GM12878 (cell line): ENCODE data around the gene TMUB1. TPM values are rescaled to one million over a fixed set of nuclear protein-coding genes. Genes with fewer than 3 reads are reported as not detected.

ENCODE experiments used
- ATAC-seq: fragments of 200-7000 bp; cut with Tn5 transposase; 3 replicates; pipeline ENCODE4 v1.9.1; 2020; ENCODE audit warnings: mild to moderate bottlenecking, moderate library complexity
- BruUV-seq: library from RNA; stranded (reverse); fragments of 400-500 nt; replicated peaks from 2 replicates; lab custom pipeline; 2021; lab: Mats Ljungman, UMichigan
- CTCF ChIA-PET: fragments of 300-600 bp; sonication (Branson Sonifier 250); formaldehyde crosslinking; extraction: SDS; loops from one replicate; lab custom pipeline; 2021; ENCODE audit warnings: inconsistent platforms; lab: Yijun Ruan, JAX
- POLR2A ChIA-PET: fragments of 350-600 bp; formaldehyde crosslinking; extraction: SDS; loops from one replicate; lab custom pipeline; 2021; ENCODE audit warnings: inconsistent platforms; lab: Charles Lee
- RAD21 ChIA-PET: fragments of 300-600 bp; sonication (Branson Sonifier 250); formaldehyde crosslinking; loops from one replicate; lab custom pipeline; 2023; ENCODE audit warnings: antibody characterized with exemption; ENCODE audit not compliant: unreplicated experiment; lab: Charles Lee
- SMC1A ChIA-PET: fragments of 300-600 bp; sonication (Branson Sonifier 250); formaldehyde crosslinking; loops from one replicate; lab custom pipeline; 2023; ENCODE audit not compliant: unreplicated experiment, uncharacterized antibody; lab: Charles Lee
- DNase-seq: peaks from one replicate; pipeline ENCODE4 v3.0.0-alpha.2; 2011; ENCODE audit warnings: low read depth, low spot score
- FAIRE-seq: peaks from 3 replicates; lab custom pipeline; 2011; peaks lifted over from hg19 to GRCh38; lab: Jason Lieb, UNC
- H2AFZ ChIP-seq: 2 replicates; pipeline ENCODE4 v1.6.0; 2011; ENCODE audit warnings: low read depth, low read length, control low read depth; ENCODE audit not compliant: control insufficient read depth
- H3K27ac ChIP-seq: 2 replicates; pipeline ENCODE4 v1.5.1; 2011; ENCODE audit warnings: control low read depth; ENCODE audit not compliant: control insufficient read depth, insufficient read depth
- H3K27me3 ChIP-seq, 2 experiments: replicated peaks in 1 of 2; 2 replicates each; pipeline versions ENCODE4 v1.6.0 to v1.6.1; 2011; ENCODE audit warnings: low read length in 1 of 2; ENCODE audit not compliant: control insufficient read depth in 2 of 2, insufficient read depth in 2 of 2
- H3K36me3 ChIP-seq, 2 experiments: 2 replicates each; pipeline ENCODE4 v1.5.1; 2011; ENCODE audit warnings: low read length in 1 of 2; ENCODE audit not compliant: control insufficient read depth in 2 of 2, insufficient read depth in 2 of 2
- H3K4me1 ChIP-seq: 2 replicates; pipeline ENCODE4 v1.6.1; 2011; ENCODE audit warnings: mild to moderate bottlenecking, low read length, moderate library complexity, mixed read lengths; ENCODE audit not compliant: control insufficient read depth, insufficient read depth
- H3K4me2 ChIP-seq: 2 replicates; pipeline ENCODE4 v1.6.0; 2011; ENCODE audit warnings: control low read depth; ENCODE audit not compliant: control insufficient read depth, insufficient read depth
- H3K4me3 ChIP-seq: fragments of 200-600 bp; sonication (generic); 2 replicates; pipeline ENCODE4 v1.5.1; 2016
- H3K79me2 ChIP-seq: 2 replicates; pipeline ENCODE4 v1.6.0; 2011; ENCODE audit warnings: low read length; ENCODE audit not compliant: control insufficient read depth, insufficient read depth
- H3K9ac ChIP-seq: 2 replicates; pipeline ENCODE4 v1.8.0; 2011; ENCODE audit warnings: low read length, control low read depth, mixed read lengths; ENCODE audit not compliant: control insufficient read depth, insufficient read depth
- H3K9me3 ChIP-seq: replicated peaks from 3 replicates; pipeline ENCODE4 v1.5.1; 2011; ENCODE audit warnings: mild to moderate bottlenecking, low read length; ENCODE audit not compliant: control insufficient read depth, insufficient read depth
- H4K20me1 ChIP-seq: 2 replicates; pipeline ENCODE4 v1.6.0; 2011; ENCODE audit not compliant: control insufficient read depth, insufficient read depth
- BACH1 ChIP-seq: fragments of 450-650 bp; IDR thresholded peaks from 2 replicates; pipeline ENCODE4 v1.6.1; 2017; ENCODE audit warnings: mild to moderate bottlenecking, borderline replicate concordance
- BHLHE40 ChIP-seq, 2 experiments: fragments of 450-650 bp in 1 of 2; IDR thresholded peaks; 2 replicates each; pipeline ENCODE4 v1.6.1; 2011 to 2017; ENCODE audit warnings: low read depth in 2 of 2, borderline replicate concordance in 1 of 2, improper control_type of control experiment in 1 of 2, low read length in 1 of 2, mild to moderate bottlenecking in 1 of 2
- IRF4 ChIP-seq: IDR thresholded peaks from 2 replicates; pipeline ENCODE4 v1.6.1; 2011; ENCODE audit warnings: low read depth, low read length
- JUNB ChIP-seq: IDR thresholded peaks from 2 replicates; pipeline ENCODE4 v1.6.1; 2016; ENCODE audit warnings: antibody characterized with exemption, mild to moderate bottlenecking
- TARDBP ChIP-seq: IDR thresholded peaks from 2 replicates; pipeline ENCODE4 v1.6.1; 2016; ENCODE audit warnings: borderline replicate concordance
- USF1 ChIP-seq: IDR thresholded peaks from 2 replicates; pipeline ENCODE4 v1.6.1; 2011; ENCODE audit warnings: borderline replicate concordance, low read depth, mild to moderate bottlenecking, moderate library complexity, mixed read lengths, low read length; ENCODE audit not compliant: insufficient read depth; ENCODE audit errors: extremely low read length
- WGBS: methylation state at CpG from one replicate; pipeline ENCODE4 v1.1.6; 2016; ENCODE audit warnings: low lambda C conversion rate; ENCODE audit not compliant: insufficient replicate concordance, insufficient coverage; ENCODE audit errors: missing lambda C conversion rate; 5-methylcytosine and 5-hydroxymethylcytosine counted together
- in situ Hi-C: fragments of 300-500 bp; cut with MboI; formaldehyde crosslinking; loops from 9 replicates; pipeline ENCODE4 v1.14.3; 2018; ENCODE audit warnings: mixed read lengths
- intact Hi-C: fragments of 100-400 bp; cut with micrococcal nuclease; formaldehyde crosslinking; loops from one replicate; pipeline ENCODE4 v1.14.2; 2022; ENCODE audit not compliant: unreplicated experiment
- polyA plus RNA-seq, 11 experiments: library from polyadenylated mRNA; depleted of rRNA in 4 of 11; unstranded in 6 of 11; stranded (reverse) in 5 of 11; fragments of >200 nt; fragmentation: Nextera tagmentation in 4 of 11; fragmentation: Illumina TruSeq in 1 of 11; extraction: Ambion mirVana in 4 of 11; extraction: Trizol in 1 of 11; gene quantifications; 1 replicate in 1 of 11; 2 replicates in 10 of 11; pipeline versions ENCODE4 v1.2.1 to v1.2.3, GENCODE V29; 2011 to 2016; ENCODE audit warnings: inconsistent platforms in 2 of 11, missing spikeins in 2 of 11, low read depth in 1 of 11
- total RNA-seq, 4 experiments: library from RNA; depleted of rRNA in 3 of 4; stranded (reverse); fragments of >200 nt in 3 of 4; fragmentation: Illumina TruSeq in 1 of 4; extraction: Trizol in 1 of 4; gene quantifications; 2 replicates each; pipeline versions ENCODE4 v1.2.1 to v1.2.3, GENCODE V29; 2013 to 2021

The TMUB1 gene
- total and polyA plus RNA-seq, 10 of the 15 experiments (the other 5 are each of a cell fraction or from before 2014, with no cell fraction given): 0.27 to 79.5 (median 41.3) TPM; not detected in 1

GRCh38 chr7:151078233-151079040, 4.9 kb downstream of the TMUB1 start (continued):
- TF ChIP-seq BHLHE40 (IDR thresholded peaks at IDR 0.05; ENCODE audit: borderline replicate concordance in 1 of 2, low read depth in 2 of 2, low read length in 1 of 2) (peak in 1 of 2 experiments; percentile 78; a peak in 3 of 4 replicates), IRF4 (no peak), JUNB (no peak), USF1 (peak; percentile 24)

- Histone ChIP-seq H3K4me3 (no peak overlapping the region), H4K20me1 (no peaks in the 10 kb centered on the region; the same call in 1 of the 2 replicates), H3K9ac (no peak overlapping the region), H3K79me2 (peaks cover 35% of the 10 kb centered on the region), H3K27me3 (no peaks in the 10 kb centered on the region), H3K27ac (no peak overlapping the region), H3K4me1 (peaks cover 19% of the 10 kb centered on the region), H3K36me3 (peaks cover 0 to 17% of the 10 kb centered on the region in 2 experiments; a peak in 3 of 4 replicates), H3K9me3 (no peaks in the 10 kb centered on the region), H3K4me2 (no peak overlapping the region), H2AFZ (no peak overlapping the region)
- FAIRE-seq: no peak
- no TSS peak for BruUV-seq
- RAD21 ChIA-PET: no interaction called here
- DNase-seq: no peak
- intact Hi-C loops (no loop called here), in situ Hi-C loops (no loop called here)
- TF ChIP-seq BACH1 (no peak), TARDBP (no peak), BHLHE40 (IDR thresholded peaks at IDR 0.05; ENCODE audit: borderline replicate concordance in 1 of 2, low read depth in 2 of 2, low read length in 1 of 2) (0 out of 4 replicates have a peak, but pooled peaks of 1 of the 2 experiments have one; percentile 45)
- SMC1A ChIA-PET: no interaction called here
- POLR2A ChIA-PET: no interaction called here
- ATAC-seq: no peak
- WGBS: 79% methylated on average over 8 of the region's 10 CpGs
- CTCF ChIA-PET: interaction anchor here (0.6 kb wide), 1 partner anchor 17 kb away, joined by 4 read pairs; no protein-coding TSS in a partner anchor
These were observed 5.5 kb downstream of the TMUB1 start for GRCh38 chr7:151077705-151078232.
